ENCODE data around the gene NEU4.

Gene NEU4

DNA sequence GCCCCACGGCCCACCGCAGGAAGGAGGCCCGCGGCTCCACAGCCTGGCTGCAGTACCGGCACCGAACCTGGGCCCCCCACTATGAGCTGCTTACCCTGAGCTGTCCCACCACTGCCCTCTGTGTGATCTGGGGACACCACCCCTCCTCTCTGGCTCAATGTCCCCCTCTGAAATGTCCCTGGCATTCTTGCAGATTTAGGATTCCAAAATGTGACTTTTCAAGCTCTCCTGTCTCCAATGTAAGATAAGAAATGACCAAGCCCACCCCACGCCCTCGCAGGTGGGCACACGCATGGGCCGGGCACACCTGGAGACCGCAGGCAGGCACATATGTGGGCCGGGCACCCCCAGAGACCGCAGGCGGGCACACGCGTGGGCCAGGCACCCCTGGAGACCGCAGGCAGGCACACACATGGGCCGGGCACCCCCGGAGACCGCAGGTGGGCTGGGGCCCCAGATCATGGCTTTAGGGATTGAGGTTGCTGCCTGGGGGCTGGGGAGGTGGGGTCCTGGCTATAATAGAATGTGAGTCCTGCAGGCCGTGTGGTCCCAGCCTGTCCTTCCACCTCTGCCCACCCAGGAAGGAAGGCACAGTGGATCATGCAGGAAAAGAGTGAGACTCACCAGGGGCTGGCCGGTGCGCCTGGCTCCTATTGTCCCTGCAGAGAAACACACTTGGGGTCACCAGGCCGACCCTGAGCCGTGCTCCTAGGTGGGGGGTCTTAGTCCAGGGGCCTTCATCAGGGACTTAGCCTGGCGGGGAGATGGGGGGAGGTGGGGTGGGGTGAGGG lies 42.5 kb downstream of the NEU4 start:
- no peak for DNase-seq (ENCODE audit: low read depth, low spot score)

DNA sequence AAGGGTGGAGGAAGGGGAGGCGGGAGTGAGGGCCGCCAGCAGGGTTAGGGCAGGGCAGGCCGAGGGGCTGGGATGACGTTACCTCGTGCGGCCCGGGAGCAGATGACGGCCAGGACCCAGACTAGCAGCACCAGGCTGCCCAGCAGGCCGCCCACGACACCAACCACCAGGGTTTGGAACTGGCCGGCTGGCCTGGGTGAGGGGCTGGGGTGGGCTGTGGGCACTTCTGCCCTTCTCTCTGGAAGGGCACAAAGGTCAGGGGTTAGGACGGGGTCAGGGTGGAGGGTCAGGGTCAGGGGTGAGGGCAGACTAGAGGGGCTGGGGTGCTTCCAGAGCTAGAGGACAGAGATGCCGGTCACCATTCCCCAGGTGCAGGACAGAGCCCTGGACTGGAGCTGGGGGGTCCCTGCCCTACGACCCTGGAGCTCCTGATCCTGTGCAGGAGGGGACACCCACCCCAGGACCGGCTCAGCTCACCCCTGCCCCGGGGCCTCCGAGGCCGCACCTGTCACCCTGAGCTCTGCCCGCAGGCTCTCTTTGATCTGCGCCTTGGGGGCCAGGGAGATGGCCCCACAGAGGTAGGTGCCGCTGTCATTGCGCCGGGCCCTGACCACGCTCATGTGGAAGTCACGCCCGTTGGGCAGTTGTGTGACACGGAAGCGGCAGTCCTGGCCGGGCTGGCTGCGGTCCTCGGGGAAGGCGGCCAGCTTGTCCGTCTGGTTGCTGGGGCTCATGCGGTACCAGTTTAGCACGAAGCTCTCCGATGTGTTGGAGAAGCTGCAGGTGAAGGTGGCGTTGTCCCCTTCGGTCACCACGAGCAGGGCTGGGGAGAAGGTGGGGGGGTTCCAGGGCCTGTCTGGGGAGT lies 43.4 kb downstream of the NEU4 start:
- DNase-seq (ENCODE audit: low read depth, low spot score), result no peak

DNA sequence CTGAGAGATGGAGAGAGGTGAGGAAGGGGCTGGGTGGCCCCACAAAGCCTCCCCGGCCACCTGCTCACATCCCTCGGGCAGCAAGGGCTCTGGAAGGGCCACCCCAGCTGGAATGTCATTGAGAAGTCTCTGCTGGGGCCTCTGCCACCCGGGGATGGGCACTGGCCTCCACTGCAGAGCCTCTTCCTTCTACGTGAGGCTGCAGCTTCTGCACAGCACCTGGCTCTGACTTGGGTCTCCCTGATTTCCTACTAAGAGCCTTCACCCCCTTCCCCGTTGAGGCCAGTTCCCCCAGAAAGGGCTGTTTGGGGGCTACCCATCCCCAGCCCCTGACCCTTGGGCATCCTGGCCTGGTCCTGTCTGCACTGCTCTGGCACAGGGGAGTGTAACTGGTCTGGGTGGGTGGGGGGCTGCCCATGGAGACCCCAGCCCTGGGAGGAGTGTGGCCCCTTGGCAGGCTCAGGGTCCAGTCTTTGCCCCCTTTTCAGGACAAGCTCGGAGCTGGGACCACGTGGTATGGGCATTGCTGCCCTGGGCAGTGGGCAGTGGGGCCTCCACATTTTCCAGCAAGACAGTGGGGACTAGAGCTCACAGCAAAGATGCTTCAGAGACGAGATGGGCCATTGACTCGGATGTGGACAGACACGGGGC lies 44.1 kb downstream of the NEU4 start:
- DNase-seq (ENCODE audit: low read depth, low spot score), result no peak

DNA sequence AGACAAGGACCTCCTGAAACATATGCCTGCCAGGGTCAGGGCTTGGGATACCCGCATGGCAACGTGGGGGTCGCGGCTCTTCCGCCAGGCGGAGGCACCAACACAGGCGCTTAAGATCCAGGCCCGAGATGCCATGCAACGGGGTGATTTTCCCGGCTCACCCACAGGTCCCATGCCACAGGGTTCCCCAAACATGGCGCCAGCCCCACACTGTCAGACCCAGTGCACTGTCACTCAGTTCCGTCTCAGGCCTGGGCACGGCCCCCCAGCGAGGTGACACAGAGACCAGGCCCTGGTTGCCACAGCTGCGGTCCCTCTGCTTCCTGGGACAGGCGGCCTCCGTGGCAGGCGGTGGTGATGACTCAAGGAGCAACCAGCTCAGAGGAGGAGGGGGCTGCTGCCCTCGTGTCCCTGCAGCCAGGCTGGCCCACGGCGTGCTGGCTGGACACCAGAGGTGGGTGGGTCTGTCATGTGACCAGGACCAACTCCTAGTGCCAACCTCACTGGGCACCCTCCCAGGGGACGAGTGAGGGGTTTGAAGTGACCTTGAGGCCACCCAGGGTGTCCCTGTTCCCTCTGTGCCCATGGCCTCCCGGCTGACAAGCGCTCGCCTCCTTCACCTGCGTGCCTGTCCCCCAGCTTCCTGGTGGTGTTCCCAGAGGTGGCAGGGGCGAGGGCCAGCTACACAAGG lies 44.8 kb downstream of the NEU4 start:
- DNase-seq (ENCODE audit: low read depth, low spot score), result peak; percentile 84

DNA sequence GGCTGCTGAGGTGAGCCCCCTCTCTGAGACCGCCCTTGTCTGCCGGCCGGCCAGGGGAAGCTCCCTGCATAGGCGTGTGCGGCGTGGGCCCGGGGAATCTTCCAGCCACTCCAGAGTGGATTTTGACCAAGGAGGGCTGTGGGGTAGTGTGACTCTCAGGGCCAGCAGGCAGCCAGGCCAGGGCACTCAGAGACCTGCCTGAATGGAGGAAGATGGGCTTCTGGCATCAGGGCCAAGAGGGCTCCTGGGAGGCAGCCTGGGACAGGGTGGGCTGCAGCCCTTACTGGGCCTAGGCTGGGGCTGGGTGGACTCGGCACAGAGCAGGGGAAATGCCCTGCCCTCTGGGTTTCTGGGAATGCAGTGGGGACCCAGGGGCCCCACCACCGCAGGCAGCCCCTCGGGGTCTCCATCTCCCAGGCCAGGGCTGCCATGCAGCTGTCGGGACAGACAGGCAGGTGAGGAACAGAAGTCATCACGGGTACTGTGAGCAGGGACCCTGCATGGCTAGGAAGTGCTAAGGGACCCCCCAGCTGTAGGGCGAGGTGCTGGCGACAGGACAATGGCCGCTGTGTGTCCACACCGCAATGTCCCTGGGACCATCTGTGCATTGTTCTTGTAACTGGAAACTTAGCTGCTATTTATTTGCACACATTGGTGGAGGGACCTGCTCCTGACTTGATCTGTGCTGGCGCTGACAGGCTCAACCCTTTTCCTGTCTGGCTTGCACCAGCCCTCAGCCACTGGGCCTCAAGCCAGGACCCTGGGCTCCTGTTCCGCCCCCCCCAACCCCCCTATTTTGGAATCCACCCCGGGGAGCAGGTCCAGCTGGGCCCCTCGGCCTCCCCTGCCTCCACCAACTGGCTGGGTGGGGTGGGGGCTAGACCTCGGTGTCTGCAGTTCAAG lies 45.6 kb downstream of the NEU4 start:
- DNase-seq (ENCODE audit: low read depth, low spot score), result no peak

DNA sequence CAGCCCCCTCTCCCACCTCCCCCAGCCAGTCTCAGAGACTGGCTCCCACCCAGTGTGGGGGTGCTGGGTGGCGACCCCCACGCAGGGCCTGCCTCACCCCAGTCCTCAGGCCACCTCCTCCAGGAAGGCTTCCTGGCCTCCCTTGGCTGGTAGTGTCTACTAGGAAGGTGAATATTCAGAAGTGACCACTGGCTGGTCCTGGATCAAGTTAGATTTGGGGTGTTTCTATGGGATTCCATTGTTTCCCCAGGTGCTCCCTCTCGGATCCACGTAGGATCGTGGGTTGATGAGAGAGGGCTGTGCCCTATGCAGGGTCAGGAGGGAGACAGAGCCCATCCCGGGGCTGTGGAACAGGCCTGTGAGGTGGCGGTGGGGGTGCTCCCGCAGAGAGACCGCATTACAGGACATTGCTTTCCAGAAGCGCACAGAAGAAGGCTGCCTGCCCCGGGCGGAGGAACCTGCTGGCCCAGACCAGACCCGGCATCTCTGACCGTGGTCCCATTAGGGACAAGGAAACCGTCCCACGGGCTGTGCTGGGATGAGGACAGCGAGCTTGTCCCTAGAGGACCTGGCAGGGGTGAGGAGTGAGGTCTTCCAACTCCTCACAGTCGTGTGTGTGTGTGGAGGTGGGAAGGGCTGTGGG lies 46.4 kb downstream of the NEU4 start:
- no peak for DNase-seq (ENCODE audit: low read depth, low spot score)

DNA sequence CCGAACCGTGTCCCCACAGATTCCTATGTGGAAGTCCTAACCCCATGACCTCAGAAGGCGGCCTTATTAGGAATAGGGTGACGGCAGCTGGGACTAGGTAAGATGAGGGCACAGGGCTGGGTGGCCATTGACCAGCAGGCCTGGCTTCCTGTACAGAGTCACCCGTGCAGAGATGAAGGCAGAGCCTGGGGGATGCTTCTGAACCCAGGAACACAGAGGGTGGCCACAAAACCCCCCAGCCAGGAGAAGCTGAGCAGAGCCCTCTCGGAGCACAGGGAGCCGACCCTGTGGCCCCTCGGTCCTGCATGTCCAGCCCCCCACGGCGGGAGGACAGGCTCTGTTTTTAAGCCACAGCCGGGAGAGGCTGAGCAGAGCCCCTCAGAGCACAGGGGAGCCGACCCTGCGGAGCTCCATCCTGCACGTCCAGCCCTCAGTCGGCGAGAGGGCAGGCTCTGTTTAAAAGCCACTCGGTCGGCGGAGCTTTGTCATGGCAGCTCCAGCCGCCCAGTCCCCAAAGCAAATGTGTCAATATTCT lies 47.0 kb downstream of the NEU4 start:
- no peak for DNase-seq (ENCODE audit: low read depth, low spot score)

DNA sequence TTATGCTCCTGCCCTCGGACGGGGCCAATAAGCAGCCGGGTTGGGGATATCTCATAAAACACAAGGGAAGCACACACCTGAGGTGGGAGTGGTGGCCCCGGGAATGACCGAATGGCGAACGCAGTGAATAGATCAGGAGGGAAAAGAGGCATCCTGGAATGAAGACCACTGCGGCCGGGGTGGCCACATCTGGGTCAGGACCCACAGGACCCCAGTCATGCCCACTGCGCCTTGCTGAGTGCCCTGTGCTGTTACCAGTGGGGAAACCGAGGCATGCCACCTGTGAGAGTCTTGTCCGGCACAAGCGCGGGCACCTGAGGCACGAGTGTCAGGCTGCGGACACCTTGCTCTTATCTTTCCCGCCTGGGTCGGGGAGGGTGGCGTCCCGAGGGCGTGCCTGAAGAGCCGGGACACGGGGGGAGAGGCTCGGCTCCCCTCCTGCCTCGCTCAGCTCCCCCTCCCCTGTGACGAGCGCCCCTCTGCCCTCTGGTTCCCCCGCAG lies 48.1 kb downstream of the NEU4 start:
- no peak for DNase-seq (ENCODE audit: low read depth, low spot score)

DNA sequence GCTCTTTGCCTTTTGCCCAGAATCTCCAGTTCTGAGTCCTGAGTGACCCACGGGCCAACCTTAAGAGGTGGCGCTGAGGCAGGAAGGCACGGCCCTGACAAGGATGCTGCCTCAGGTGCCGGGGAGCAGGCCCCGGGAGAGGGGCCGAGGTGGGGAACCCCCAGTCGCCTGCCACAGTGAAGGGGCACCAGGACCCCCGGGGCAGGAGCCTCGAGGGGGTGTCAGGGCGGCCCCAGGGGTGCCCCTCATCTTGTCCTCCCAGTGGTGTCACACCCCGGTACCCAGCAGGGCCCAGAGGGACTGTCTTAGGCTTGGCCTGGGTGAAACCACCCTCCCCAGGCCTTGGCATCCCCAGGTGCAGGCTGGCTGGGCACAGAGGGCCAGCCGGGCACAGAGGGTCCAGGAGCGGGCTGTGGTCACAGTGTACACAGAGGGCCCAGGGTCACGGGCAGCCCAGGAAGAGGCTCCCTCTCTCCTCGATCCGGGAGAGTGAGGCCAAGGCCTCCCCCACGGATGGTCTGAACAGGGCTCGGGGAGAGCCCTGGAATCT lies 48.7 kb downstream of the NEU4 start:
- no peak for DNase-seq (ENCODE audit: low read depth, low spot score)

DNA sequence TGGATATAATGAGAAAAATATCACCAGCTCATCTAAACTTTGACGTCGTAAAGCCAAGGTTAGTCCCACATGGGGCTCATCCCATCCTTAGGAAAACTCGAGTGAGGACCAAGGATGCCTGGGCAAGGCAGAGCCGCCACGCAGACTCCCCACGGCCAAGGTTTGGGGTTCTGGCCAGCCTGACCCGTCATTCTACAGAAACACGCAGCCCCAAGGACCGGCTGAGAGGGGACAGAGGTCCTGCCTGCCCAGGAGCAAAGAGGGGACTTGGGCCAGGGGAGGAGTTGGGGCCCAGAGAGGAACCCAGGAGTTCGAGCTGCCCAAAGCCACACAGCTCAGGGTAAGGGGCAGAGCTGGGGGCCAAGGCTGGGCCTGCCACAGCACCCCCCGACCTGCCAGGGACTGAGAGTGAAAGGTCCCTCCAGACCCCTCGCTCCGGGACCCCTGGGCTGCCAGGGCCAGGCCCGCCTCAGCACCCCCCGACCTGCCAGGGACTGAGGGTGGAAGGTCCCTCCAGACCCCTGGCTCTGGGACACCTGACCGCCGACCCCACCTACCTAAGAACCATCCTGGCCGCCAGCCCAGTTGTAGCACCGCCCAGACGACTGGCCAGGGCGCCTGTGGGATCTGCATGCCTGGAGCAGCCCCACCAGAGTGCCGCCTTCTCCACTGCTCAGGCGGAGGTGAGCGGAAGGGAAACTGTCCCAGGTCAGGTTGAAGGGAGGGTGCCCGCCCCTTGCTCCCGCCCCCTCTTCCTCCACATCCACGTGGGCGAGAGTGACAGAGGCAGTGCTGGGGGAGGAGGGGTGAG lies 49.4 kb downstream of the NEU4 start, which contains the start of gene PDCD1:
PDCD1 (minus strand) TSS at position 689 of the 811 bp plus-strand sequence; CDS start at position 633, 56 bp downstream.
- DNase-seq (ENCODE audit: low read depth, low spot score), result no peak

DNA sequence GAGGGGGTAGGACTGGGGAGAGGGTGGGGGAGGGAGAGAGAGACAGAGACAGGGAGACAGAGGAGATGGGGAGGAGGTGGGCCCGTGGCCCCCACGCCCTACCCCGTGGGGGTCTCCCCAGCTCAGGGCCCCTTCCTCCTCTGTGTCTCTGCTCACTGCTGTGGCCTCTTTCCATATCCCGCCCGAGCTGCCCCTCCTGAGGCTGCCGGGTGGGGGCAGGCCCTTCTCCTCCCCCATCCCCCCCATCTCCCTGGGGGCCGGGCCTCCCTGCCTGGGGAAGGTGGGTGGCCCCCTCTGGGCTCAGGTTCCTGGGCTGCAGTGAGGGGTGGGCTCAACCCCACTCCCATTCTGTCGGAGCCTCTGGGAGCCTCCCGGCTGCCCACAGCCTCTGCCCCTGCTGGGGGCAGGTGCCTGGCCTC lies 50.0 kb downstream of the NEU4 start:
- DNase-seq (ENCODE audit: low read depth, low spot score), result no peak

DNA sequence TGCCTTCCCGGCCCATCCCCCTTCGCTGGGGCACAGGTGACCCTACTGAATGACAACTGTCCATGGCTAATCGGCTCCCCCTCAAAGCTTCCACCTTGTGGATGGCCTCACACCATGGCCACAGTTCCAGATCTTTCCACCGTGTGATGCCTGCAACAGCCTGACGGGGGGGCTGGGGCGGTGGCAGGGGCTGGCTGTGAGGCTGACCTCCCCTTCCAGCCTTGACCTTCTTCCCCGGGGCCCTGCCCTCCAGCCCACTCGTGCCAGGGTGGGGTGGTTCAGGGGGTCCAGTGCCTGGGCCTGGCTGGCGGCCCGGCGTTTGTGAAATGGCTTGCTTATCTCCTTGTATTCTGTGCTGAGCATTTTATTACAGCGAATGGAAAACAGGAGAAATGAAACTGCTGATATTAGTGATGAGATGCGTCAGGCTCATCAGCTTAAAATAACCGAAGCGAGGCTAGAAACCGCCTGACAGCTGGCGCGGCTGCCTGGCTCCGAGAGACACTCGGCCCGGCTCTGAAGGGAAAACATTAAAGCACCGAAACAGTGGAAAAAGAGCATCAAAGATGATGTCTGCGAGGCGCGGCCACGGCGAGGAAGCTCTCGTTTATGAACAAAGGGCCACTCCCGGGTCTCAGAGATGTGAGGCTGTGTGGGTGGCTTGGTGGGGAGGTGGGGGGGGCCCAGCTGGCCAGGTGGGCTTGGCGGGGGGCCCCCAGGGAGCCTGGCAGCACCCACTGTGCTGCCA lies 50.6 kb downstream of the NEU4 start:
- no peak for DNase-seq (ENCODE audit: low read depth, low spot score)

DNA sequence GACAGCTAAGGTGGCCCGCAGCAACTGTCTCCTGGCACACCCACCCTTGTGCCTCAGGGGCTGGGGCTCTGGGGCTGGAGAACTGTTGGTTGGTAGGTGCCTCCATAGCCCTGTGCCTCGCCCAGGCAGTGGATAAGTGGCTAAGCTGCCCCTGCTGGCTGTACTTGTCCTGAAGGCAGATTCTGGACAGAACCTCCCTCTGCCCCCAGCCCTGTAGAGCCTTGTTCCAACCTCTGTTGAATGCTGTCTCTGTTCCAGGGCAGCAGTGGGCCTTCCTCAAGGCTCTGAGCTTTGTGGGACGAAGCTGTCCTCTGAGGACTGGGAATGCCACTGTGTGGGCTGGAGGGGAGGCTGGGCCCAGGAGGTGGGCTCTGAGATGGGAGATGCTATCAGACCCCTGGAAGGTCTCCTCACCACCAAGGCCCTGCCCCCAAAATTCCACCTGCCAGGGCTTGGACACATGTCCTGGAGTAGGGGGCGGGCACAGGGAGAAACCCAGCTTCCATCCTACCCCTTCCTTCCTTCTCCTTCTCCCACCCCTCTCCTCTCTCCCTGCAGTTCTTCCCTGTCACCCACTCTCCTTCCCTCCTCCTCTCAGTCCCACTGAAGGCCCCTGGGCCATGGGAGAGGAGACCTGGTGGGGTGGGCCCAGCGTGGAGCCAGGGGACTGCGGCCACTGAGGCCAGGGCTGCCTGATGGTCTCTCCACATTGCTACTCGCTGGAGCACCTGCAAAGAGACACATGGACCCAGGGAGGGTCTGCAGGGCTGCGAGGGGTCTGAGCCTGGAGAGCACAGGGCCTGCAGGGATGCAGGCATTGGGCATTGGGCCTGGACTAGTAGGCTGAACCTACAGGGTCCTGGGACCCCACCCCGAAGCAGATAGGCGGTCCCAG lies 51.4 kb downstream of the NEU4 start:
- DNase-seq (ENCODE audit: low read depth, low spot score), result no peak

DNA sequence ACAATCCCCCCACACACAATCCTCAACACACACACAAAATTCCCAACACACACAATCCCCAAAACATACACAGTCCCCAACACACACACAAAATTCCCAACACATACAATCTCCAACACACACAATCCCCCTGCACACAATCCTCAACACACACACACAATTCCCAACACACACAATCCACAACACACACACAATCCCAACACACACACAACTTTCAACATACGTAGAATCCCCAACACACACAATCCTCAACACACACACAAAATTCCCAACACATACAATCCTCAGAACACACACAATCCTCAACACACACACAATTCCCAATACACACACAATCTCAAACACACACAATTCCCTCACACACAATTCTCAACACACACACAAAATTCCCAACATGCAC lies 52.3 kb downstream of the NEU4 start:
- no peak for DNase-seq (ENCODE audit: low read depth, low spot score)

DNA sequence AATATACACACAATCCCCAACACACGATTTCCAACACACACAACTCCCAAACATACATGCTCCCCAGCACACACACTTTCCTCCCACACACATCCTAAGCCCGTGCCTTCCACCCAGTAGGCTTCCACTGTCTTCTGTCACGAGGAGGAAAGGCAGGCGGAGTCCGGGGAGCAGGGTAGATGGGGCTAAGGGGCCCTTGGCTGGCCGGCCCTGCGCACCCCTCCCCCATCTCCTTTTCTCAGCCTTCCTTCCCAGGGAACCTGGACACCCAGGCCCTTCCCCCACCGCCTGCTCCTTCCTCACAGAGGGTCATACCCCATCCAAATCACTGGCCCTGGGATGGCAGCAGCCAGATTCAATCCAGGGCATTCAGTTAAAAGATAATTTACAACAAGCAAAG lies 53.1 kb downstream of the NEU4 start:
- no peak for DNase-seq (ENCODE audit: low read depth, low spot score)

DNA sequence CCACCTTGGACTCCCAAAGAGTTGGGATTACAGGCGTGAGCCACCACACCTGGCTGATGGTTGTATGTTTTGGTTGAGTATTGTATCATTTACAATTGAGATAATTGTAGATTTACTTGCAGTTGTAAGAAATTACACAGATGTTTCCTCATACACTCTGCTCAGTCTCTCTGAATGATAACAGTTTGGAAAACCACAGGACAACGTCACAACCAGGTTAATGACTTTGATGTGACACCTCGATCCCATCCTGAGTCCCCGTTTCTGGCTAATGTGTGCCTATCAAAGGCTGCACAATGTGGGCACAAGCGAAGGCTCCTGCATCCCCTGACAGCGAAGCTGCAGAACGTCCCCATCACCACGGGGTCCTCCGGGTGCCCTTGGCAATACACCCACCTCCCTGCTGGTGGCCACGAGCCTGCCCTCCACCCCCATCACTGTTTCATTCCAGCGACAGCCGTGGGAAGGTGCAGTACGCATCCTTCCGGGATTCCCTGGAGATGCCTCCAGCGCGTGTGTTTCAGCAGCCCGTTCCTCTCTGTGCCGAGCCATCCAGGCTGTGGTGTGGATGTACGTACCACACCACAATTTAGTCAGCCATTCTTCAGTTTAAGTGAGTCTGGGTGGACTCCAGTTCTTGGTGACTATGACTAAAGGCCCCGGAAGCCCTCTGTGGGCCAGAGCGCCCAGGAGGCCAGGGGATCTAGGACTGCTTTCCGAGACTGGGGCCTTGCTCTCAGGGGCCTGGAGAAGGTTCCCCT lies 54.0 kb downstream of the NEU4 start:
- no peak for DNase-seq (ENCODE audit: low read depth, low spot score)

Measured in astrocyte of the hippocampus (primary cell).